K562 (cell line): ENCODE data around the gene RBM3. TPM values are rescaled to one million over a fixed set of nuclear protein-coding genes. Genes with fewer than 3 reads are reported as not detected.

Source experiments
- ZBTB40 ChIP-seq, 2 experiments: fragments of 450-650 bp in 1 of 2; sonication (generic) in 1 of 2; formaldehyde crosslinking in 1 of 2; IDR thresholded peaks; 2 replicates each; pipeline versions ENCODE4 v1.7.1 to v1.9.0; 2016 to 2022; ENCODE audit warnings: inconsistent platforms in 1 of 2, mild to moderate bottlenecking in 1 of 2, missing genetic modification reagents in 1 of 2
- polyA plus RNA-seq, 8 experiments: library from polyadenylated mRNA; depleted of rRNA in 4 of 8; stranded (reverse) in 5 of 8; unstranded in 3 of 8; fragments of >200 nt; fragmentation: Nextera tagmentation in 2 of 8; fragmentation: Illumina TruSeq in 1 of 8; extraction: Ambion mirVana in 2 of 8; extraction: Trizol in 1 of 8; gene quantifications; 2 replicates each; pipeline versions ENCODE4 v1.2.1 to v1.2.3, GENCODE V29; 2011 to 2014; ENCODE audit warnings: inconsistent platforms in 1 of 8, missing spikeins in 1 of 8
- total RNA-seq, 7 experiments: library from RNA; depleted of rRNA in 6 of 7; stranded (reverse); fragments of >200 nt in 6 of 7; fragmentation: Illumina TruSeq in 2 of 7; extraction: Trizol in 2 of 7; gene quantifications; 2 replicates each; pipeline versions ENCODE4 v1.2.1 to v1.2.3, GENCODE V29; 2011 to 2021; ENCODE audit warnings: low replicate concordance in 1 of 7

RBM3 gene
- total and polyA plus RNA-seq, 9 of the 15 experiments (the other 6 are each of a cell fraction or from before 2014, with no cell fraction given): 70.3 to 272 (median 209) TPM

GRCh38 chrX:48530736-48531135, 43.5 kb upstream of the RBM3 start (continued):
- no peak for TF ChIP-seq ZBTB40 (IDR thresholded peaks at IDR 0.05)
- no peak for TF ChIP-seq ZBTB40 (CRISPR knock-in tag; IDR thresholded peaks at IDR 0.05)
